GM10266 (cell line): ENCODE measurements around the gene SUGP2.
"Not testable (repeated sequence)": the region's sequence is repeated elsewhere in the genome, so short reads cannot be mapped to it uniquely, and the experiment has no call there.

Experiments used
- DNase-seq: peaks from one replicate; pipeline ENCODE4 v3.0.0; 2012; ENCODE audit errors: extremely low spot score
- TF ChIP-seq, protein P1 (sequence below): IDR thresholded peaks from 2 replicates; pipeline ENCODE4 v1.5.1; 2012; ENCODE audit warnings: mild to moderate bottlenecking, low read depth; ENCODE audit not compliant: control insufficient read depth, insufficient read depth; ENCODE audit errors: missing control alignments

SUGP2 gene

GRCh38 chr19:19028526-19028925 lies 4.8 kb downstream of the SUGP2 start:
- no peak for DNase-seq
- TF ChIP-seq, protein P1, sequence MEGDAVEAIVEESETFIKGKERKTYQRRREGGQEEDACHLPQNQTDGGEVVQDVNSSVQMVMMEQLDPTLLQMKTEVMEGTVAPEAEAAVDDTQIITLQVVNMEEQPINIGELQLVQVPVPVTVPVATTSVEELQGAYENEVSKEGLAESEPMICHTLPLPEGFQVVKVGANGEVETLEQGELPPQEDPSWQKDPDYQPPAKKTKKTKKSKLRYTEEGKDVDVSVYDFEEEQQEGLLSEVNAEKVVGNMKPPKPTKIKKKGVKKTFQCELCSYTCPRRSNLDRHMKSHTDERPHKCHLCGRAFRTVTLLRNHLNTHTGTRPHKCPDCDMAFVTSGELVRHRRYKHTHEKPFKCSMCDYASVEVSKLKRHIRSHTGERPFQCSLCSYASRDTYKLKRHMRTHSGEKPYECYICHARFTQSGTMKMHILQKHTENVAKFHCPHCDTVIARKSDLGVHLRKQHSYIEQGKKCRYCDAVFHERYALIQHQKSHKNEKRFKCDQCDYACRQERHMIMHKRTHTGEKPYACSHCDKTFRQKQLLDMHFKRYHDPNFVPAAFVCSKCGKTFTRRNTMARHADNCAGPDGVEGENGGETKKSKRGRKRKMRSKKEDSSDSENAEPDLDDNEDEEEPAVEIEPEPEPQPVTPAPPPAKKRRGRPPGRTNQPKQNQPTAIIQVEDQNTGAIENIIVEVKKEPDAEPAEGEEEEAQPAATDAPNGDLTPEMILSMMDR = no peak

DNA sequence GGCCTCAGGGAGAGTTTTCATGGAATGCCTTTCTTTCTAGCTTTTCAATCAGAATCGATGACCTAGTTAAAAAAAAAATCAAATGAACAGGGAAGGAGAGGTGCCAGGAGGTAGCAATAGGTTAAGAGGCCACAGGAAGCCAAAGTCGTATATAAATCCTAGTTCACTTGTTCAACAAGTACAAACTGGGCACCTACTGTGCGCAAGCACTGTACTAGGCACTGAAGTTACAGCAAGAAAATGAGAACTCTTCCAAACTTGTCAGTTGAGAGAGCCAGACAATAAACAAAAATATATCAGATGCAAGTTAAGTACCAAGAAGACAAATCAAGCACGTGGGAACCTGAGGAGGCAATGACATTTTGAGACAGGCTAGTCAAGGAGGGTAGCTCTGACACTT lies 6.1 kb downstream of the SUGP2 start:
- TF ChIP-seq, protein P1 = no peak
- DNase-seq = no peak

GRCh38 chr19:19026299-19026971 lies 6.9 kb downstream of the SUGP2 start:
- TF ChIP-seq, protein P1 = no peak
- DNase-seq = no peak

DNA sequence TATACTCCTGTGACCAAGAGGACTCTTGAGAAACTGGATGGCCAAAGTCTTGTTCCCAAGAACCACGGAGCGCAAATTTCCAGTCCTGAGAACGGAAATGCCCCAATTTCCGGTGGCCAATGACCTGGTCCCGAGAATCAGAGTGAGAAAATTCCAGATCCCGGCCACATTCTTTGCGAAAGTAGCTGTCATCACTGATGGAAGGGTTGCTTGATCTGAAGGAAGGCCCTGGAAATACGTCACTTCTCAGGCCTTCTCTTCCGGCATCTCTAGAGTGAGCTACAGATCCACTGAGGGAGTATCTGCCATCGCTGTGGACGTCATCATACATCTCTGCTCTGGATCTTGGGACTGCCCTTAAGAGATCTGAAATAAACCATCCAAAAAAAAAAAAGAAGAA lies 7.5 kb downstream of the SUGP2 start:
- no peak for DNase-seq
- TF ChIP-seq, protein P1 = no peak

DNA sequence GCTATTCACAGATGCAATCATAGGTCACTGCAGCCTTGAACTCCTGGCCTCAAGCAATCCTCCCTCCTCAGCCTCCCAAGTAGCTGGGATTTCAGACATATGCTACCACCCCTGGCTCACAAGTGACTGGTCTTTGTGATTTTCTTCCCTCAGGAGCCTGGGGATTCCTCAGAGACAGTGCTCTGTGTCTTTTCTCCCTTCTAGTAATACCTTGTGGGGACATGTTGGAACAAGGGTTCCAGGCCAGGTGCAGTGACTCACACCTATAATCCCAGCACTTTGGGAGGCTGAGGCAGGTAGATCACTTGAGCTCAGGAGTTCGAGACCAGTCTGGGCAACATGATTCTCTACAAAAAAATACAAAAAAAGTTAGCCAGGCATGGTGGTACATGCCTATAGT lies 9.9 kb downstream of the SUGP2 start:
- DNase-seq = not testable (repeated sequence)

DNA sequence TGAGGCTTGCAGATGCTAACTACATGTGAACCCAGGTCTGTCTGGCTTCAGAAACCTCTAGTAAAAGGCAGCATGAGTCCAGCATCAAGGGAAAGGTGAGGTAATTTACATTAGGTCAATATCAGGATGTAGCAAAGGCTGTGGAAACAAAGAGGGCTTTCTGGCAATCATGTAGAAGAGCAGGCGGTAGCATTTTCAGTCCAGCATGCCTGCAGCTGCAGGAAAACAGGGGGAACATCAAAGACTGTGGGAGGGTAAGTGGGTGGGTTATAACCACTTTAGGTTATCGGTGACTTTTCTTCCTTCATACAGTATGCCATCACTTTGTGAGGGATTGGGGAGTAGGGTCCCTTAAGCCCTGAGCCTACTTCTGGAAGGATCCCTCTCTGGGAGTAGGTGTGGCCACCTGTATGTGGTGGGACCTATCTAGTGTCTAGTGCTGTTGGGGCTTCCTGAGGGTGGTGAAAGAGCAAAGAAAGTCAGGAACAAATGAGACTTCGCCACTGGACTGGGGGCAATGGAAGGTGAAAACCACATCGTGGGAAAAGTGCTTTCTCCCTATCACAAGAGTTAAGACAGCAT lies 10.8 kb downstream of the SUGP2 start:
- TF ChIP-seq, protein P1 = no peak
- no peak for DNase-seq

GRCh38 chr19:19021115-19021514 lies 12.2 kb downstream of the SUGP2 start:
- no peak for DNase-seq
- TF ChIP-seq, protein P1 = no peak
